Measurements from ENCODE around the gene ANO10. TPM values are rescaled to one million over a fixed set of nuclear protein-coding genes. Genes with fewer than 3 reads are reported as not detected.
A peak's percentile ranks its signal among the peaks of the same experiment; 100 is the strongest.

Gene ANO10
- total RNA-seq, 2 experiments from 2014 or later: 6.3 to 8.9 TPM

DNA sequence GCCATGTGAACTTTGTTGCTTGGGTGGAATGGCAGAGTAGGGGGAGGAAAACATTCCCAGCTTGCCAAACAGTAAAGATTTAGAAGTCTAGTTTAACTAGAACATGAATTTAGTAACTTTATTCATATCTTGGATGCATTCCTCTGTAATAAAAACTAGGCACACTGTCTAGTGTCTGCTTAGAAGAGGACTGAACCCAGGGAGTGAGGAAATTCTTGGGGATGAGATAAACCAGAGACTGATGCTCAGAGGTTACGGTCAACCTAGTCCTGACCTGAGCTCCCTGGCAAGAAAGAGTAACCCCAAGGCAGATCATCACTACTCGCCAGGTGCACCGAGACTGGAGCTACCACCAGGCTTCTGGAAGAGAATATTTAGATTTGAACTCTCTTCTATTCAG, 277.3 kb downstream of the ANO10 start:
- CTCF ChIA-PET: interaction anchor here (1.4 to 2.5 kb wide), 3 partner anchors 10 to 159 kb away, joined by 3 to 12 read pairs (median 5); no protein-coding TSS in a partner anchor
- peaks cover 83% of the 10 kb centered on the region for H3K36me3 Mint-ChIP-seq (ENCODE audit: low read depth)
- no peaks in the 10 kb centered on the region for H3K27me3 Mint-ChIP-seq
- TF ChIP-seq, protein P1, sequence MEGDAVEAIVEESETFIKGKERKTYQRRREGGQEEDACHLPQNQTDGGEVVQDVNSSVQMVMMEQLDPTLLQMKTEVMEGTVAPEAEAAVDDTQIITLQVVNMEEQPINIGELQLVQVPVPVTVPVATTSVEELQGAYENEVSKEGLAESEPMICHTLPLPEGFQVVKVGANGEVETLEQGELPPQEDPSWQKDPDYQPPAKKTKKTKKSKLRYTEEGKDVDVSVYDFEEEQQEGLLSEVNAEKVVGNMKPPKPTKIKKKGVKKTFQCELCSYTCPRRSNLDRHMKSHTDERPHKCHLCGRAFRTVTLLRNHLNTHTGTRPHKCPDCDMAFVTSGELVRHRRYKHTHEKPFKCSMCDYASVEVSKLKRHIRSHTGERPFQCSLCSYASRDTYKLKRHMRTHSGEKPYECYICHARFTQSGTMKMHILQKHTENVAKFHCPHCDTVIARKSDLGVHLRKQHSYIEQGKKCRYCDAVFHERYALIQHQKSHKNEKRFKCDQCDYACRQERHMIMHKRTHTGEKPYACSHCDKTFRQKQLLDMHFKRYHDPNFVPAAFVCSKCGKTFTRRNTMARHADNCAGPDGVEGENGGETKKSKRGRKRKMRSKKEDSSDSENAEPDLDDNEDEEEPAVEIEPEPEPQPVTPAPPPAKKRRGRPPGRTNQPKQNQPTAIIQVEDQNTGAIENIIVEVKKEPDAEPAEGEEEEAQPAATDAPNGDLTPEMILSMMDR (IDR thresholded peaks at IDR 0.05): no peak
- peak overlapping the region; percentile 41 for H3K27ac Mint-ChIP-seq
- DNase-seq: no peak
- H3K9me3 Mint-ChIP-seq: peaks cover 14% of the 10 kb centered on the region
- POLR2A ChIA-PET: interaction anchor here (1.6 kb wide), 1 partner anchor 30 kb away, joined by 4 read pairs; no protein-coding TSS in a partner anchor
- intact Hi-C loops (cut with micrococcal nuclease): no loop called here
- H3K4me1 Mint-ChIP-seq (ENCODE audit: low read depth): peaks cover 83% of the 10 kb centered on the region
- ATAC-seq: no peak
- no peak overlapping the region for H3K4me3 Mint-ChIP-seq

- POLR2A ChIA-PET: no interaction called here
- CTCF ChIA-PET: interaction anchor here (1.4 to 2.5 kb wide), 2 partner anchors 9 to 159 kb away, joined by 3 to 12 read pairs; no protein-coding TSS in a partner anchor
- Mint-ChIP-seq H3K27ac (peak overlapping the region; percentile 80), H3K36me3 (ENCODE audit: low read depth) (peaks cover 82% of the 10 kb centered on the region), H3K4me1 (ENCODE audit: low read depth) (peaks cover 78% of the 10 kb centered on the region), H3K27me3 (no peaks in the 10 kb centered on the region), H3K9me3 (peaks cover 15% of the 10 kb centered on the region), H3K4me3 (no peak overlapping the region)
- TF ChIP-seq, protein P1 (IDR thresholded peaks at IDR 0.05): no peak
- intact Hi-C loops (cut with micrococcal nuclease): no loop called here
- DNase-seq (no peak), ATAC-seq (no peak)
Measured at GRCh38 chr3:43343815-43344214, 278.0 kb downstream of the ANO10 start.

DNA sequence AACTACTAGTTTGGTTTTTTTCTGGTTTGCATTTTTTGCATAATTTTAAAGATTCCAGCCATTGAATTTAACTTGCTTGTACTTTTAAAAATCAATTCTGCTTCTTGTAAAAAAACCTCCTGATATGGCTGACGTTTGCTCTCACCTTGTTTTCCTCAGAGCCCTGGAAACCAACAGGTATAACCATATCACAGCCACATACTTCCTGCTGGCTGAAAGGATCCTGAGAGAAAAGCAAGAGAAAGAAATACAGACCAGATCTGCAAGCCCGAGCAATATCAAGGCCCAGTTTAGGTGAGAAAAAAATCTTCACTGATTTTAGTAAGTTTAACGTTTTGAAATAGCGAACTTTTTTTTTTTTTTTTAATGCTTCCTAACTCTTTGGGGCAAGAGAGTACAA, 278.6 kb downstream of the ANO10 start:
- intact Hi-C loops (cut with micrococcal nuclease): no loop called here
- CTCF ChIA-PET: interaction anchor here (1.4 to 2.5 kb wide), 2 partner anchors 9 to 160 kb away, joined by 3 to 12 read pairs; no protein-coding TSS in a partner anchor
- Mint-ChIP-seq H3K9me3 (peaks cover 20% of the 10 kb centered on the region), H3K27ac (peak overlapping the region; percentile 80), H3K4me3 (peak overlapping the region; percentile 11), H3K4me1 (ENCODE audit: low read depth) (peaks cover 73% of the 10 kb centered on the region), H3K27me3 (no peaks in the 10 kb centered on the region), H3K36me3 (ENCODE audit: low read depth) (peaks cover 82% of the 10 kb centered on the region)
- ATAC-seq: no peak
- POLR2A ChIA-PET: no interaction called here
- TF ChIP-seq, protein P1 (IDR thresholded peaks at IDR 0.05): no peak
- no peak for DNase-seq

DNA sequence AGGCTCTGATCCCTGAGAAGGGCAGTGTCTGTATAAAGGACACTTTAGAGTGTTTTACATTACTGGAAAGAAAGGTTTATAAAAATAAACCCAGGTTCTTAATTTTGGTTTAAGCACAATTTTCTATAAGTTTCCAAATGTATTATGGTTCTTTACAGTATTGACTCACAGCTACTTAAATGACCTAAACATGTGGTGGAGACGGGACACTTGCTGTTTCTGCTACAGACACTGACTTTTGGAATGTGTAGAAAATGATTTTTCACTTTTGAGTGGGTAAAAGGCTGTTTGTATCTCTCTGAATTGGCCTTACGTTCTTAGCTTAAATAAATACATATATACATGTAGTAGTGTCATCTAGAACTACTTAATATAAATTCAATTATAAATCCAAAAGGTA, 280.0 kb downstream of the ANO10 start:
- ATAC-seq (no peak), DNase-seq (no peak)
- POLR2A ChIA-PET: interaction anchor here (0.7 kb wide), 1 partner anchor 481 kb away, joined by 4 read pairs; no protein-coding TSS in a partner anchor
- Mint-ChIP-seq H3K27ac (peak overlapping the region; percentile 80), H3K4me3 (no peak overlapping the region), H3K9me3 (peaks cover 13% of the 10 kb centered on the region), H3K36me3 (ENCODE audit: low read depth) (peaks cover 81% of the 10 kb centered on the region), H3K27me3 (no peaks in the 10 kb centered on the region), H3K4me1 (ENCODE audit: low read depth) (peaks cover 61% of the 10 kb centered on the region)
- intact Hi-C loops (cut with micrococcal nuclease): no loop called here
- CTCF ChIA-PET: no interaction called here
- TF ChIP-seq, protein P1 (IDR thresholded peaks at IDR 0.05): no peak

DNA sequence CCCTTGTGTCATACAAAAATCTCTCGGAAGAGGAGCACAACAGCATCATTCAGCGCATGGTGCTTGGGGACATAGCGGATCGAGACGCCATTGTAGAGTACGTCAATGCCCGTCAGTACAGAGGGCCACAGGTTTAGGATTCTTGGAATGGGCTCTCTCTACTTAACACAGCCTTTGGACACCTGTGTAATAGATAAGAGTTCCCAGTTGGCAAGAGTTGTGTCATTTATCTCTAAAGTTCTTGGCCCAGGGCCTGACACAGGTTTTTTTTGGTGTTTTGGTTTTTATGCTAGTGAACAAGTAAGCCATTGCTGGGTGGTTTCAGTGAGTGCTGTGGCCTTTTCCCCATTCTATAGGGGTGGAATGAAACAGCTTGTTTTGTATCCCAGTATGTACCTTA, 281.4 kb downstream of the ANO10 start:
- DNase-seq: no peak
- Mint-ChIP-seq H3K27me3 (no peaks in the 10 kb centered on the region), H3K4me3 (no peak overlapping the region), H3K36me3 (ENCODE audit: low read depth) (peaks cover 86% of the 10 kb centered on the region), H3K27ac (peak overlapping the region; percentile 24), H3K9me3 (peaks cover 24% of the 10 kb centered on the region), H3K4me1 (ENCODE audit: low read depth) (peaks cover 48% of the 10 kb centered on the region)
- CTCF ChIA-PET: no interaction called here
- intact Hi-C loops (cut with micrococcal nuclease): no loop called here
- TF ChIP-seq, protein P1 (IDR thresholded peaks at IDR 0.05): no peak
- ATAC-seq: no peak
- POLR2A ChIA-PET: interaction anchor here (0.6 to 0.8 kb wide), 3 partner anchors 12 to 158 kb away, joined by 3 read pairs; no protein-coding TSS in a partner anchor

Data from activated CD8-positive, alpha-beta T cell treated with anti-CD3 and anti-CD28 coated beads for 36 hours (primary cell).